HEK293 (cell line): ENCODE data around the gene EEF1AKMT2.

ENCODE experiments used
- CTCF ChIP-seq: fragments of 450-650 bp; formaldehyde crosslinking; IDR thresholded peaks from 2 replicates; pipeline ENCODE4 v1.5.1; 2016; ENCODE audit warnings: missing biosample characterization, missing genetic modification characterization
- GFI1B ChIP-seq: fragments of 450-650 bp; formaldehyde crosslinking; IDR thresholded peaks from 2 replicates; pipeline ENCODE4 v1.5.1; 2016; ENCODE audit warnings: missing biosample characterization, missing genetic modification characterization
- GLIS2 ChIP-seq: fragments of 450-650 bp; formaldehyde crosslinking; IDR thresholded peaks from 2 replicates; pipeline ENCODE4 v1.5.1; 2016; ENCODE audit warnings: missing biosample characterization, missing genetic modification characterization
- KLF8 ChIP-seq: fragments of 450-650 bp; formaldehyde crosslinking; IDR thresholded peaks from 2 replicates; pipeline ENCODE4 v1.5.1; 2016; ENCODE audit warnings: missing biosample characterization, missing genetic modification characterization
- KLF9 ChIP-seq: fragments of 450-650 bp; formaldehyde crosslinking; IDR thresholded peaks from 2 replicates; pipeline ENCODE4 v1.5.1; 2016; ENCODE audit warnings: missing biosample characterization, missing genetic modification characterization, low read depth
- PBX3 ChIP-seq: sonication (generic); formaldehyde crosslinking; IDR thresholded peaks from 2 replicates; pipeline ENCODE4 v1.8.1; 2022; ENCODE audit warnings: mild to moderate bottlenecking, moderate library complexity, missing genetic modification reagents
- SP2 ChIP-seq: fragments of 450-650 bp; formaldehyde crosslinking; IDR thresholded peaks from 2 replicates; pipeline ENCODE4 v1.5.1; 2016; ENCODE audit warnings: missing biosample characterization, missing genetic modification characterization
- SP7 ChIP-seq: fragments of 450-650 bp; formaldehyde crosslinking; IDR thresholded peaks from 2 replicates; pipeline ENCODE4 v1.5.1; 2016; ENCODE audit warnings: missing biosample characterization, missing genetic modification characterization
- TRIM28 ChIP-seq: IDR thresholded peaks from 2 replicates; pipeline ENCODE4 v1.6.1; 2011; ENCODE audit warnings: low read length, control low read depth, borderline replicate concordance
- YY1 ChIP-seq: fragments of 450-650 bp; formaldehyde crosslinking; IDR thresholded peaks from 2 replicates; pipeline ENCODE4 v1.5.1; 2018; ENCODE audit warnings: missing biosample characterization, missing genetic modification characterization
- ZBTB11 ChIP-seq: fragments of 450-650 bp; formaldehyde crosslinking; conservative IDR thresholded peaks from 2 replicates; pipeline ENCODE4 v1.5.1; 2016; ENCODE audit warnings: low read depth, missing biosample characterization, missing genetic modification characterization
- ZBTB44 ChIP-seq: fragments of 450-650 bp; IDR thresholded peaks from 2 replicates; pipeline ENCODE4 v1.5.1; 2018; ENCODE audit warnings: missing biosample characterization, mild to moderate bottlenecking, missing genetic modification characterization
- ZBTB48 ChIP-seq: fragments of 450-650 bp; formaldehyde crosslinking; IDR thresholded peaks from 2 replicates; pipeline ENCODE4 v1.5.1; 2016; ENCODE audit warnings: missing biosample characterization, missing genetic modification characterization
- ZBTB7A ChIP-seq: fragments of 450-650 bp; formaldehyde crosslinking; IDR thresholded peaks from 2 replicates; pipeline ENCODE4 v1.5.1; 2016; ENCODE audit warnings: low read depth, missing biosample characterization, missing genetic modification characterization
- ZEB2 ChIP-seq: fragments of 450-650 bp; formaldehyde crosslinking; IDR thresholded peaks from 2 replicates; pipeline ENCODE4 v1.5.1; 2016; ENCODE audit warnings: missing biosample characterization, missing genetic modification characterization
- ZFHX2 ChIP-seq: fragments of 450-650 bp; formaldehyde crosslinking; conservative IDR thresholded peaks from 2 replicates; pipeline ENCODE4 v1.5.1; 2016; ENCODE audit warnings: missing biosample characterization, missing genetic modification characterization
- ZNF114 ChIP-seq: fragments of 450-650 bp; formaldehyde crosslinking; IDR thresholded peaks from 2 replicates; pipeline ENCODE4 v1.5.0; 2017; ENCODE audit warnings: missing biosample characterization, missing genetic modification characterization
- ZNF121 ChIP-seq: fragments of 450-650 bp; formaldehyde crosslinking; IDR thresholded peaks from 2 replicates; pipeline ENCODE4 v1.5.1; 2016; ENCODE audit warnings: missing biosample characterization, missing genetic modification characterization
- ZNF24 ChIP-seq: fragments of 450-650 bp; formaldehyde crosslinking; IDR thresholded peaks from 2 replicates; pipeline ENCODE4 v1.5.1; 2016; ENCODE audit warnings: missing biosample characterization, missing genetic modification characterization
- ZNF521 ChIP-seq: fragments of 450-650 bp; formaldehyde crosslinking; IDR thresholded peaks from 2 replicates; pipeline ENCODE4 v1.5.1; 2017; ENCODE audit warnings: missing biosample characterization, mild to moderate bottlenecking, missing genetic modification characterization
- ZNF548 ChIP-seq: fragments of 450-650 bp; formaldehyde crosslinking; IDR thresholded peaks from 2 replicates; pipeline ENCODE4 v1.5.1; 2016; ENCODE audit warnings: missing biosample characterization, missing genetic modification characterization
- ZNF580 ChIP-seq: fragments of 450-650 bp; formaldehyde crosslinking; IDR thresholded peaks from 2 replicates; pipeline ENCODE4 v1.5.1; 2016; ENCODE audit warnings: missing biosample characterization, missing genetic modification characterization
- ZNF596 ChIP-seq: fragments of 450-650 bp; IDR thresholded peaks from 2 replicates; pipeline ENCODE4 v1.5.0; 2018; ENCODE audit warnings: missing biosample characterization, mild to moderate bottlenecking, missing genetic modification characterization, moderate library complexity
- ZNF610 ChIP-seq: fragments of 450-650 bp; formaldehyde crosslinking; IDR thresholded peaks from 2 replicates; pipeline ENCODE4 v1.5.1; 2016; ENCODE audit warnings: missing biosample characterization, missing genetic modification characterization, borderline replicate concordance
- ZNF624 ChIP-seq: fragments of 450-650 bp; formaldehyde crosslinking; IDR thresholded peaks from 2 replicates; pipeline ENCODE4 v1.5.1; 2017; ENCODE audit warnings: missing biosample characterization, missing genetic modification characterization
- ZNF629 ChIP-seq: fragments of 450-650 bp; formaldehyde crosslinking; IDR thresholded peaks from 2 replicates; pipeline ENCODE4 v1.5.1; 2017; ENCODE audit warnings: missing biosample characterization, missing genetic modification characterization
- ZNF660 ChIP-seq: fragments of 450-650 bp; IDR thresholded peaks from 2 replicates; pipeline ENCODE4 v1.5.1; 2018; ENCODE audit warnings: missing biosample characterization, mild to moderate bottlenecking, missing genetic modification characterization
- ZNF692 ChIP-seq: fragments of 450-650 bp; formaldehyde crosslinking; IDR thresholded peaks from 2 replicates; pipeline ENCODE4 v1.5.1; 2016; ENCODE audit warnings: missing biosample characterization, missing genetic modification characterization
- ZNF785 ChIP-seq: fragments of 450-650 bp; formaldehyde crosslinking; IDR thresholded peaks from 2 replicates; pipeline ENCODE4 v1.5.1; 2016; ENCODE audit warnings: missing biosample characterization, missing genetic modification characterization
- ZNF792 ChIP-seq: fragments of 450-650 bp; formaldehyde crosslinking; IDR thresholded peaks from 2 replicates; pipeline ENCODE4 v1.5.1; 2016; ENCODE audit warnings: missing biosample characterization, missing genetic modification characterization
- ZNF837 ChIP-seq: fragments of 450-650 bp; formaldehyde crosslinking; IDR thresholded peaks from 2 replicates; pipeline ENCODE4 v1.5.1; 2016; ENCODE audit warnings: missing biosample characterization, missing genetic modification characterization

The EEF1AKMT2 gene

GRCh38 chr10:124791547-124792348, at the start of gene EEF1AKMT2 (continued):
- TF ChIP-seq PBX3 (CRISPR knock-in tag) (peak; percentile 95), ZNF629 (tag by site-specific recombination) (peak; percentile 65), CTCF (peak; percentile 99), ZNF660 (tag by site-specific recombination) (peak; percentile 89), ZNF785 (tag by site-specific recombination) (peak; percentile 83; the same call in 1 of the 2 replicates), KLF8 (no peak), ZNF624 (tag by site-specific recombination) (no peak), ZBTB11 (tag by site-specific recombination) (peak; percentile 93), ZNF521 (no peak), ZNF580 (tag by site-specific recombination) (no peak; the same call in 1 of the 2 replicates), ZNF610 (tag by site-specific recombination) (peak; percentile 73), GFI1B (tag by site-specific recombination) (0 out of 2 replicates have a peak, but pooled peaks have one; percentile 27), SP7 (tag by site-specific recombination) (peak; percentile 82), ZNF792 (tag by site-specific recombination) (no peak), YY1 (tag by site-specific recombination) (peak; percentile 87), ZBTB7A (peak; percentile 49; the same call in 1 of the 2 replicates), ZNF692 (tag by site-specific recombination) (peak; percentile 77), ZNF596 (peak; percentile 62), ZEB2 (peak; percentile 89; the same call in 1 of the 2 replicates), SP2 (tag by site-specific recombination) (0 out of 2 replicates have a peak, but pooled peaks have one; percentile 4), ZNF548 (no peak), ZBTB48 (0 out of 2 replicates have a peak, but pooled peaks have one; percentile 41), ZNF837 (tag by site-specific recombination) (0 out of 2 replicates have a peak, but pooled peaks have one; percentile 57), ZNF24 (tag by site-specific recombination) (peak; percentile 74; the same call in 1 of the 2 replicates), GLIS2 (peak; percentile 91), ZNF121 (tag by site-specific recombination) (0 out of 2 replicates have a peak, but pooled peaks have one; percentile 5), TRIM28 (peak; percentile 67; the same call in 1 of the 2 replicates), ZNF114 (tag by site-specific recombination) (no peak), ZBTB44 (0 out of 2 replicates have a peak, but pooled peaks have one; percentile 26), ZFHX2 (peak; percentile 75), KLF9 (tag by site-specific recombination) (peak; percentile 76)
